ENCODE measurements around the gene UTRN.

The UTRN gene

GRCh38 chr6:144283646-144284477, 1.3 kb upstream of the UTRN start:
- DNase-seq, result no peak

DNA sequence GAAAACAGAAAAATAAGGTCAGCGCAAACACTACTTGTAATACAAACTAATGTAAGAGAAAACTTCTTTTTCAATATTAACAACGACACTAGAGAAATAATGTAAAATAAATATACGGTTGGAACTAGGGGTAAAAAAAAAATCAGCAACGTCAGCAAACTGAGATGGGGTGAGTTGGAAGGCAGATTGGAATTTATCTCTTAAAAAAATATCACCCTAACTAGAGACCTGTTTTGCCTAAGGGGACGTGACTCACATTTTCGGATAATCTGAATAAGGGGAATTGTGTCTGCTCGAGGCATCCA, 705 bp upstream of the UTRN start:
- DNase-seq, result no peak

DNA sequence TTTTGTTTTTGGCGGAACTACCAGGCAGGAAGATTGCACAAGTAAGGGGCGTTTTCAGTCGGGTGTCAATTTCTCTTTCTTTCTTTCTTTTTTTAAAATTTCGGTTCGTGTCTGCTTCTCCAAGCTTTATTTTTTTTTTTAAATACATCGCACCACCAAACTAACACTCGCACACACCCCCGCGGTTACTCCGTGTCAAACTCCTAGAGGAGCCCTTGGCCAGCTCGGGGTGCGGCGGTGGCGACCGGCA, 338 bp downstream of the UTRN start:
- no peak for DNase-seq

DNA sequence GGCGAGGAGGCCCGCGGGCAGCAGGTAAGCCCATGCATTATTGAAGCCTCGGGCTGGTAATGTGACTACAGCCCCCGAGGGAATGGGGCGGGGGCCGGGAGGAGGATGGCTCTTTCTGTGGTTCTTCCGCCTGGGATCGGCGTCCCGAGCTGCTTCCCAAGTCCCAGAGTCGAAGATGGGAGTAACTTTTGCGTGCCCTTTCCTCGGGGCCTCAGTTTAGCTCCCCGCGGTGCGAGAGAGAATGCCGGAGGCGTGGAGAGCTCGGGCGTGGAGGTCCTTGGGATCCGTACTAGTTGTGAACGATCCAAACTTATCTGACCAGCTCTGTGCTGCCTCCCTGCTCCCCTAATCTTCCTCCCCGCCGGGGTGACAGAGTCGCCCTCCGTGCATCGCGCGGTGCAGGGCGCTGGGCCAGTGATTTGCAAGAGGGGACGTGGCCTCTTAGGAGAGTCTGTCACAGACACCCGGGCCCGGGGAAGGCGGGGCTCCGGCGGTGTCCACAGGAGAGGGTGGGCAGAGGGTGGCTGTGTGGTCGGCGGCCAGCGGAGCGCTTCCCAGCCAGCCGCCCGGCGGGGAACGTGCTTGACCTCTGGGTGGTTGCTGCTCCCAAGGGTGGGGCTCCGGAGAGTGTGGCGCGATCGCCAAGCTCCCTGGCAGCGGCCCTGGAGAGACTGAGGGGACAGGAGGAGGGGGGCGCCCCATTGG, 815 bp downstream of the UTRN start:
- DNase-seq, result peak; percentile 54

- DNase-seq, result peak; percentile 40
Observed at GRCh38 chr6:144286503-144287393, 1.6 kb downstream of the UTRN start.

DNA sequence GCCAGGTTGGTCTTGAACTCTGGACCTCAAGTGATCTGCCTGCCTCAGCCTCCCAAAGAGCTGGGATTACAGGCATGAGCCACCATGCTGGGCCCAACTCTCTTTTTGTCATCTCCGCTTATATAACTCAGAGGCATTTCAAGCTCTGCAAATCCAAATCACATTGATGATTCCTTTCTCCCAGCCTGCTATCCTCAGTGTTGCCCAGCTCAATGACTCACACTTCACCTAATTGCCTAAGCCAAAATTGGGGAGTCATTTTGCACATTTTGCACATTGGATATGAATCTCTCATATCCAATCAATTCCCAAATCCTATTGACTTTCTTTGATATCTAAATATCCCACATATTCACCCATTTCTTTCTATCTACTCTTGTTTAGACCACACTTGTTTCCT, 3.9 kb downstream of the UTRN start:
- DNase-seq, result no peak

- no peak for DNase-seq
Observed at GRCh38 chr6:144292372-144292771, 7.2 kb downstream of the UTRN start.

DNA sequence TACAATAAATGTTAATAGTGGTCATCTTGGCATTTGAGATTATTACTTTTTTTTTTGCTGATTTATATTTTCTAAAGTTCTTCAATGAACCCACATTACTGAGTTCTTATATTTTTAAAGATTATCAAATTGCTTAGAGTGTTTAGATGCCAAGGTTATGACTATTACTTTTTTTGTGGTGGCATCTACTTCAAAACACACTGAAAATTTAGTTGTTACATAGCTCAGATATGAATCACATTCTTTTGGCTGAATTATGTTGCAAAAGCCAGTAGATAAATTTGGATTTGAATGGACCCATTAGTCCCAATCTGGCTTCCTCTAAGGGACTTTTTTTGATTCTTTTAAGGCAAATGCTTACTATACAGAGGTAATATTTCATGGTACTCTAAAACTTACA, 8.9 kb downstream of the UTRN start:
- DNase-seq, result no peak

DNA sequence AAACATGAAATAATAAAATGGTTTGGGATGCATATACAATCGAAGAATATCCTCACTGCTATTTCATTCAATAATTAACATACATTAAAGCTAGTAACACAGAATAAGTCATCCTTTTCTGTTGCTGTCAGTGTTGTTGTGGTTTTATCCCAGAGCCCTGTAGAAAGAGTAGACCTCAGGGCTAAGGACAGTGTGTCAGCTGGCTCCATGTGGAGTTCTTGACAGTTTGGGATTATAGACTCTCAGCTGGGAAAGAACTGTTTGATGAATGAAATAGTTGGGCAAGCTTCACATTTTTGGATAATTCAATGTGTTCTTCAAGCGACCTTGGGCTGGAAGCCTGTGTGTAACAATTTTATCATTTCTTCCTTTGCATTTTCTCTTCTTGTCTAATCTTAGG, 10.1 kb downstream of the UTRN start:
- no peak for DNase-seq

DNA sequence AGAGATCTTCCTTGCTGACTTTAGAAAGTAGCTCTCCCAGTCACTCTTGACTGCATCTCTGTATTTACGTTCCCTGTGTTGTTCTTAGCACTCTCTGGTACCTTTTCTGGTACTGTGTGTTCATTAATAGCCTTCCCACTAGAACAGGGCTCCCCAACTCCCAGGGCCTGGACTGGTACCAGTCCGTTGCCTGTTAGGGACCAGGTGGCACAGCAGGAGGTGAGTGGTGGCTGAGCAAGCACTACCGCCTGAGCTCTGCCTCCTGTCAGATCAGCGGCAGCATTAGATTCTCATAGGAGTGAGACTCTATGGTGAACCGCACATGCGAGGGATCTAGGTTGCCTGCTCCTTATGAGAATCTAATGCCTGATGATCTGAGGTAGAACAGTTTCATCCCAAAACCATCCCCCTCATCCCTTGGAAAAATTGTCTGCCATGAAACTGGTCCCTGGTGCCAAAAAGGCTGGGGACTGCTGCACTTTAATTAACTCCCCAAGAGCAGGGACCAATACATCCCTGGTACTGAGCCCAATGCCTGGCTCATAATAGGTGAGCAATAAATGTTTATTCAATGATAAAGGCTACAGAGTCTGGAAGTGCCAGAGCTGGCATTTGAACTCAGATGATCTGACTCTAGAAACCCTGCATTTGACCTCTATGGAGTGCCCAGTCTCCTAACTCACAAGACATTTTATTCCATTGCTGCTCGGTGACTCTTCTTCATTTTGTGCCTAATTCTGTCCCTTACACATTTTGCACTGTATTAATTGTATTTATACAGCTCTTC, 11.0 kb downstream of the UTRN start:
- no peak for DNase-seq

DNA sequence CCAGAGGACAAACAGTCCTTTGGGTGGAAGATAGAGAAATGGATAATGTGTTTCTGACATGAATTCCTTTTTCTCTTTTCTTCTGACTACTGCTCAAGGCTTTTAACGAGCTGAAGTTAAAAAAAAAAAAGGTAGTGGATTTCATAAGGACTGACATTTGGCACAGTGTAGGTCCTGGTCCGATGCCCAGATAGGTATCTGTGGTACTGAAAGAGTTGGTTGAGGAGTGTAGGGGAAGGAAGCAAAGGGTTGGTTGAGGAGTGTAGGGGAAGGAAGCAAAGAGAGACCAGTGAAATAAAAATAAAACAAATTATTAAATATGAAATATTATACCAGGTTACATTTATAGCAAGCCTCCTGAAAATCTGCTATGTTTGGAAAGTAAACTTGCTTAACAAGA, 11.8 kb downstream of the UTRN start:
- DNase-seq, result peak; percentile 50

GRCh38 chr6:144297511-144298100, 12.5 kb downstream of the UTRN start:
- no peak for DNase-seq

- DNase-seq, result no peak
Observed at GRCh38 chr6:144298194-144298593, 13.1 kb downstream of the UTRN start.

DNA sequence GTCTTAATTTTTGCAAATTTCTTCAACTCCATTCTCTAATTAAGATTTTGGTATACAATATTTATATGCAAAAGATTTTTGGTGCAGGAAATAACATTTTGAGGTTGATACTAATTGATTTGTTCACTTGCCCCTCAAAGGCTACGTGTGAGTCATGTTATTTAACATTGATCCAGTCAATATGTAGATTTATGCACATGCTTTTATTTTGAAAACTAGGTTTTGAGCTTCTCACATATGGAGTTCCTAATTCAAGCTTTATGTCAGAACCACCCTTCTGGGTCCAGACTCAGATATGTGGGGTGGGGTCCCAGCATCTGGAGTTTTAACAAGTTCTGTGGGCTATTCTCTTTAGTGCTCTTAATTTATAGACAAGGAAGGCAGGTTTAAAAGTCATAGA, 13.8 kb downstream of the UTRN start:
- DNase-seq, result no peak

DNA sequence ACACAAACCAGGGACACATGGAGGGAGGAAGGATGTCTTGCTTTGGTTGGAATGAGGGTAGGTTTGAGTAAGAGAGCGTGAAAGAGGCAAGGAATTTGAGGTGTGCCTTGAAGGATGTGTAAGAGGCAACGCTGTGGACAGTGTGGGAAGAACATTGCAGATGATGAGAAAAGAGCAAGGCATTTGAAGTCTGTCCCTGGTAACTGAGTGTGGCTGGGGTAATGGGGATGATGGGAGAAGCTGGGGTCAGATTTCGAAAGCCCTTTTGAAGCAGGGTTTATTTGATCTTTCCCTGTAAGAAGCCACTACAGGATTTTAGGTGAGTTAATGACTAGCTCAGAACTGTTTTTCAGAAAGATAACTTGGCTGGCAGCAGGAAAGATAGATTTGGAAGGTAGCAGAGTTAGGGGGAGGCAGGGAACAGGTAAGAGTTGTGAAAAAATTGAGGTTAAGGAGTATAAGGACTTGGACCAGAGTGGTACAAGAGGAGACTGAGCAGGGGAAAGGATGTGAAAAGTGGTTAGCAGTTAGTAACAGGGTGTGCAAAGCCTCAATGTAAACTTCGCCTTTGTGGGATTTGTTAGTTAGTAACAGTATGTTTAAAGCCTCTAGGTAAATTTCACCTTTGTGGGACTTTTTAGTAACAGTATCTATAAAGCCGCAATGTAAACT, 17.7 kb downstream of the UTRN start:
- no peak for DNase-seq

DNA sequence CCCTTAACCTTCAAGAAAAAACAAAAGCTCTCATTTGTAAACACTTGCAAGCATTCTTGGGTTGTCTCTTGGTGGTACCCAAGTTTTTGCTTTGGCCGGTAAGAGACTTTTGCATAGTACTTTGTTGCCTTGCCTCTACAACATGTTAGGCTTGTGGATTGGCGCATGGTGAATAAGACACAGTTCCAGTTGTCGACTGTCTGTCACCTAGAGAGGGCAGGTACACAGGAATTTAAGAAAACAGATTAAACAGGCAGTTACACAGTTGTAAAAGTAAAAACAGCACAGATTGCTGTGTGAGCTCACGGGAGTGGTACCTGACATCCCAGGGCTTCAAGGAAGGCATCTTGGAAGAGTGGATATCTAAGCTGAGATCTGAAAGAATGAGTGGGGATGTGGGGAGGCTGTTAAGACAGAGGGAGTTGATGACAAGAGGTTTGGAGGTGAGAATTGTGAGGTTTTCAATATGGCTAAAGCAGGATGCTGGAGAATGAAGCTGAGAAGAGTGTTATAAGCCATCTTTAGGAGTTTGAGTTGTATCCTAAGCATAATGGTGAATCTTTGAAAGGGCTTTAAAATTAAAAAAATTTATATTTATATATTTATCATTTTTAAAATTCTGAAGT, 19.2 kb downstream of the UTRN start:
- DNase-seq, result no peak

- no peak for DNase-seq
Observed at GRCh38 chr6:144305567-144305966, 20.4 kb downstream of the UTRN start.

GRCh38 chr6:144305985-144306384, 20.9 kb downstream of the UTRN start:
- no peak for DNase-seq

DNA sequence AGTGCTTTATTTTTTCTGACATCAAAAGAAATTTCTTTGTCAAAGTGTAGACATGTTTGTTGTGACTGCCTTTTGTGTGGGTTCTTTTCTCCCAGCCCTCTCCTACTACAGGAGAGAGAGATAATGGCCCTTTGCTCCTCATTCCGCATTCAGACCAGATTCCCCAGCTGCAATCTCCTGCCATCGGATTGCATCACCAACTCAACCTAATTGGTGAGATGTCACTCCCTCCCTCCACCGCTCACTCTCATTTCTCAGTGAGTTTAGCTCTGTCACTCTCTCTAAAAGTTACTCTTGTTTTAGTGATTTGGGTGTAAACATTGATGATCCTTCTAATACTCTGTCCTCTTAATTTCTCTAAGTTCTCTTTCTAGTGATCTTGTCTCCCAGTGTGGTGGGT, 22.7 kb downstream of the UTRN start:
- no peak for DNase-seq

DNA sequence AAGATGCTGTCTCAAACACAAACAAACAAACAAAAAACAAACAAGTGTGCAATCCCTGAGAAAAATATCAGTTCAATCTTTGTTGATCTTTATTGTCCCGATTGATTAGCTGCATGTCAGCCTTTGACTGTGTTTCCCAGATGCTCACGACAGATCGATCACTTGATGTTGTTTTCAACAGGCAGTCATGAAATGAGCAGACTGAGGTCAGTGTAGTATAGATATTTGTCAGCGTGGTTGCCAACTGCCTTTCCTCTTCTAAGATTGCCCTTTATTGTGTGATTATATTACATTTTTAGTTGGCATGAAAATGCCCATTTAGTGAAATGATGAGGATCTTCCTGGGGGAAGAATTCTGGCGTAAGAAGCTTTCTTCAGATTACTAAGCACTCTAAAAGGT, 25.6 kb downstream of the UTRN start:
- DNase-seq, result no peak

DNA sequence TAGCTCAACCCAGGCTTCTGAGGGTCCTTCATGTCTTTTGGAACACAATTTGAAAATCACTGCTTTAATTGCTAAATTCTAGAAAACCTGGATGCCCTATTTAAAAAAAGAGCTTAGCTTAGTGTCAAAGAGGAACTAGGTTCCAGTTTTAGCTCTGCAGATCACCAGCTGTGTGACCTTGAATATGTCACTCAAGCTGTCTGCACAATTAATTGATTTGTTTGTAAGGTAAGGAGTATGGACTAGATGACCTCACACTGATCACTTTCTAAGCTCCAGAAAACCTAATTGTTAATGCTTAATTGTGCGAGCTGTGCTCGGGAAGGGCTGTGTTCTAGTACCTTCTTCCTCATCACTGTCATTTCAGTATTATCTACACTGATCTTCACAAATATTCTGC, 26.2 kb downstream of the UTRN start:
- no peak for DNase-seq

DNA sequence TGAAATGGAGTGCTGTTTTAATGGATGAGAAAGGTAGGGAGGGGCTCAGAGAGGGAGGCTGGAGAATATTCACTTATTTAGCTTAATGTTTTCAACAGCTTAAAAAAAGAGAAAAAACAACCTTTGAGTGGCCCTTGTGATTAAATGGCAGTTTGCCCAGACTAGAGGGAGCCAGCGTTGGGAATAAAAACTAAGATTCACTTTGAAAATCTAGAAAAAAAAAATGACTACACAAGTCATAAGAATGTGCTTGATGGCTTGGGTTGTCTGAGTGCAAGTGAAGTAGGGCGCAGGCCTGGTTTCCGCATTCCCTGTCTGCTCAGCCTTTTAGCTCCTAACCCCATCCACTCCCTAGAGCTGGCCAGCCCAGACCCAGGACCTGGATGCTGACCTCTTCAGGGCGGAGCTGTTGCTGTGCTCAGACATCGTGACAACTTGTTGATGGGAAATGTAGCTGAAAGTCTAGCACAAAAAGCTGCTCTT, 28.9 kb downstream of the UTRN start:
- DNase-seq, result no peak

Data from GF-D8 (cell line).